K562 (cell line): ENCODE results near the gene ANTKMT. TPM values are rescaled to one million over a fixed set of nuclear protein-coding genes. Genes with fewer than 3 reads are reported as not detected.

Experiments
- ADNP ChIP-seq: fragments of 200-800 bp; sonication (Bioruptor generic); IDR thresholded peaks from 2 replicates; pipeline ENCODE4 v1.6.1; 2016; ENCODE audit warnings: missing genetic modification characterization, missing compliant biosample characterization
- BRCA1 ChIP-seq, 2 experiments: fragments of 450-650 bp in 1 of 2; sonication (generic) in 1 of 2; formaldehyde crosslinking in 1 of 2; IDR thresholded peaks; 2 replicates each; pipeline versions ENCODE4 v1.5.0 to v1.6.1; 2017 to 2020; ENCODE audit warnings: mild to moderate bottlenecking in 1 of 2, missing genetic modification reagents in 1 of 2
- CBFA2T3 ChIP-seq: fragments of 450-650 bp; IDR thresholded peaks from 2 replicates; pipeline ENCODE4 v1.6.1; 2017
- HDGF ChIP-seq: fragments of 450-650 bp; IDR thresholded peaks from 2 replicates; pipeline ENCODE4 v1.6.1; 2016
- HNRNPLL ChIP-seq: fragments of 200-400 bp; formaldehyde crosslinking; IDR thresholded peaks from 2 replicates; pipeline ENCODE4 v1.6.1; 2017; ENCODE audit warnings: low read length, low read depth, mild to moderate bottlenecking; ENCODE audit not compliant: poor library complexity, severe bottlenecking
- MTA3 ChIP-seq: fragments of 450-650 bp; formaldehyde crosslinking; IDR thresholded peaks from 2 replicates; pipeline ENCODE4 v1.6.1; 2017; ENCODE audit warnings: mild to moderate bottlenecking, borderline replicate concordance
- PHTF2 ChIP-seq: fragments of 250-450 bp; sonication (Bioruptor Pico); IDR thresholded peaks from 2 replicates; pipeline ENCODE4 v1.5.0; 2021; ENCODE audit warnings: mild to moderate bottlenecking
- SLC30A9 ChIP-seq: fragments of 250-450 bp; sonication (Bioruptor Pico); IDR thresholded peaks from 2 replicates; pipeline ENCODE4 v1.8.0; 2022; ENCODE audit warnings: mild to moderate bottlenecking, moderate library complexity
- SRF ChIP-seq, 2 experiments: fragments of 250-450, 450-650 bp in 1 of 2; sonication (Bioruptor Pico) in 1 of 2; sonication (generic) in 1 of 2; formaldehyde crosslinking; IDR thresholded peaks; 2 replicates each; pipeline versions ENCODE4 v1.5.0 to v1.5.1; 2020 to 2022; ENCODE audit warnings: mild to moderate bottlenecking in 1 of 2, missing genetic modification reagents in 1 of 2
- TAL1 ChIP-seq: fragments of 450-650 bp; IDR thresholded peaks from 2 replicates; pipeline ENCODE4 v1.6.1; 2016; ENCODE audit warnings: mild to moderate bottlenecking
- ZFP36 ChIP-seq: fragments of 150-350 bp; IDR thresholded peaks from 2 replicates; pipeline ENCODE4 v1.6.1; 2018; ENCODE audit warnings: low read length, low read depth; ENCODE audit not compliant: partially characterized antibody
- ZNF316 ChIP-seq: fragments of 450-650 bp; IDR thresholded peaks from 2 replicates; pipeline ENCODE4 v1.6.1; 2016
- polyA plus RNA-seq, 8 experiments: library from polyadenylated mRNA; depleted of rRNA in 4 of 8; stranded (reverse) in 5 of 8; unstranded in 3 of 8; fragments of >200 nt; fragmentation: Nextera tagmentation in 2 of 8; fragmentation: Illumina TruSeq in 1 of 8; extraction: Ambion mirVana in 2 of 8; extraction: Trizol in 1 of 8; gene quantifications; 2 replicates each; pipeline versions ENCODE4 v1.2.1 to v1.2.3, GENCODE V29; 2011 to 2014; ENCODE audit warnings: inconsistent platforms in 1 of 8, missing spikeins in 1 of 8
- total RNA-seq, 7 experiments: library from RNA; depleted of rRNA in 6 of 7; stranded (reverse); fragments of >200 nt in 6 of 7; fragmentation: Illumina TruSeq in 2 of 7; extraction: Trizol in 2 of 7; gene quantifications; 2 replicates each; pipeline versions ENCODE4 v1.2.1 to v1.2.3, GENCODE V29; 2011 to 2021; ENCODE audit warnings: low replicate concordance in 1 of 7
- TF ChIP-seq, protein P1 (sequence below): fragments of 250-450 bp; sonication (Bioruptor Pico); IDR thresholded peaks from 2 replicates; pipeline ENCODE4 v1.4.0; 2020
- TF ChIP-seq, protein P2 (sequence below): fragments of 250-450 bp; sonication (Bioruptor Pico); IDR thresholded peaks from 2 replicates; pipeline ENCODE4 v1.4.0; 2020; ENCODE audit warnings: mild to moderate bottlenecking, moderate library complexity
- TF ChIP-seq, protein P3 (sequence below): fragments of 150-350 bp; conservative IDR thresholded peaks from 2 replicates; pipeline ENCODE4 v1.6.1; 2014; ENCODE audit warnings: low read length

Gene ANTKMT
- total and polyA plus RNA-seq, 9 of the 15 experiments (the other 6 are each of a cell fraction or from before 2014, with no cell fraction given), result 0.58 to 217 (median 19.1) TPM

DNA sequence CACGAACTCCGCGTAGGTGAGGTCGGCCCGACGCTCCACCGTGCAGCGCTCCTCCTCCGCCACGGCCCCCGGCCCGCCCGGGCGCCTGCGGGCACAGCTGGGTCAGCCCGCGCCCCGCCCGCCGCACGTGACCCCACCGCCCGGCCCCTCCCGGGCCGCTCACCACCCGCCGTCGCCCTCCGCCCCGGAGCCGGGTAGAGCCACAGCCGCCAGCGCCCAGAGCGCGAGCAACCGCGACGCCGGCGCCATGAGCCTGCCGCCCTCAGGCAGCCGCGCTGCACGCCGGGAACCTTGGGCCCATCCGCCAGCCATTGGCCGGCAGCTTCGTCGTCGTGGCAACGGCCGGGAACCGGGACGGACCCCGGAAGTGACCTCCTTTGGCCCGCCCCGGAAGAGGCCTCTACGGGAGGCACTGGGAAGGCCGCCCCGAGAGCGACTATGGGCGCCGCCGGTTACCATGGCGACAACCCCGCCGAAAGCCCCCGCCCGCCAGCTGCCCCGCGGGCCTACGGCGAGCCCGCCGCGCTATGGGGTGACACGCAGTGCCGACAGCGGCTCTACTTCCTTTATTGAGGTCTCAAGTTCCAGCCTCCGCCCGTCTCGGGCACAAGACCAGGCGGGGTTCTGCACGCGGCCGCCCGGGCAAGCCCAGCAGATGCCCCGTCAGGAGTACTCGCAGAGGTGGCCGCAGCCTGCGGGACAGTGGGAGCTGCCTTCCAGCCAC is 36.7 kb upstream of the ANTKMT start, which contains the start of gene JMJD8 (continued):
- peak; percentile 63; the same call in 1 of the 2 replicates for TF ChIP-seq MTA3
- TF ChIP-seq, protein P1, sequence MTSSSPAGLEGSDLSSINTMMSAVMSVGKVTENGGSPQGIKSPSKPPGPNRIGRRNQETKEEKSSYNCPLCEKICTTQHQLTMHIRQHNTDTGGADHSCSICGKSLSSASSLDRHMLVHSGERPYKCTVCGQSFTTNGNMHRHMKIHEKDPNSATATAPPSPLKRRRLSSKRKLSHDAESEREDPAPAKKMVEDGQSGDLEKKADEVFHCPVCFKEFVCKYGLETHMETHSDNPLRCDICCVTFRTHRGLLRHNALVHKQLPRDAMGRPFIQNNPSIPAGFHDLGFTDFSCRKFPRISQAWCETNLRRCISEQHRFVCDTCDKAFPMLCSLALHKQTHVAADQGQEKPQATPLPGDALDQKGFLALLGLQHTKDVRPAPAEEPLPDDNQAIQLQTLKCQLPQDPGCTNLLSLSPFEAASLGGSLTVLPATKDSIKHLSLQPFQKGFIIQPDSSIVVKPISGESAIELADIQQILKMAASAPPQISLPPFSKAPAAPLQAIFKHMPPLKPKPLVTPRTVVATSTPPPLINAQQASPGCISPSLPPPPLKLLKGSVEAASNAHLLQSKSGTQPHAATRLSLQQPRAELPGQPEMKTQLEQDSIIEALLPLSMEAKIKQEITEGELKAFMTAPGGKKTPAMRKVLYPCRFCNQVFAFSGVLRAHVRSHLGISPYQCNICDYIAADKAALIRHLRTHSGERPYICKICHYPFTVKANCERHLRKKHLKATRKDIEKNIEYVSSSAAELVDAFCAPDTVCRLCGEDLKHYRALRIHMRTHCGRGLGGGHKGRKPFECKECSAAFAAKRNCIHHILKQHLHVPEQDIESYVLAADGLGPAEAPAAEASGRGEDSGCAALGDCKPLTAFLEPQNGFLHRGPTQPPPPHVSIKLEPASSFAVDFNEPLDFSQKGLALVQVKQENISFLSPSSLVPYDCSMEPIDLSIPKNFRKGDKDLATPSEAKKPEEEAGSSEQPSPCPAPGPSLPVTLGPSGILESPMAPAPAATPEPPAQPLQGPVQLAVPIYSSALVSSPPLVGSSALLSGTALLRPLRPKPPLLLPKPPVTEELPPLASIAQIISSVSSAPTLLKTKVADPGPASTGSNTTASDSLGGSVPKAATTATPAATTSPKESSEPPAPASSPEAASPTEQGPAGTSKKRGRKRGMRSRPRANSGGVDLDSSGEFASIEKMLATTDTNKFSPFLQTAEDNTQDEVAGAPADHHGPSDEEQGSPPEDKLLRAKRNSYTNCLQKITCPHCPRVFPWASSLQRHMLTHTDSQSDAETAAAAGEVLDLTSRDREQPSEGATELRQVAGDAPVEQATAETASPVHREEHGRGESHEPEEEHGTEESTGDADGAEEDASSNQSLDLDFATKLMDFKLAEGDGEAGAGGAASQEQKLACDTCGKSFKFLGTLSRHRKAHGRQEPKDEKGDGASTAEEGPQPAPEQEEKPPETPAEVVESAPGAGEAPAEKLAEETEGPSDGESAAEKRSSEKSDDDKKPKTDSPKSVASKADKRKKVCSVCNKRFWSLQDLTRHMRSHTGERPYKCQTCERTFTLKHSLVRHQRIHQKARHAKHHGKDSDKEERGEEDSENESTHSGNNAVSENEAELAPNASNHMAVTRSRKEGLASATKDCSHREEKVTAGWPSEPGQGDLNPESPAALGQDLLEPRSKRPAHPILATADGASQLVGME (CRISPR knock-in tag), result no peak
- TF ChIP-seq SLC30A9, result no peak
- TF ChIP-seq SRF (CRISPR knock-in tag; IDR thresholded peaks at IDR 0.05), result peak in 1 of 2 experiments; percentile 92; a peak in 2 of 4 replicates
- no peak for TF ChIP-seq CBFA2T3
- TF ChIP-seq TAL1, result no peak
- no peak for TF ChIP-seq BRCA1 (IDR thresholded peaks at IDR 0.05)
- TF ChIP-seq BRCA1 (CRISPR knock-in tag; IDR thresholded peaks at IDR 0.05), result no peak
- TF ChIP-seq, protein P2, sequence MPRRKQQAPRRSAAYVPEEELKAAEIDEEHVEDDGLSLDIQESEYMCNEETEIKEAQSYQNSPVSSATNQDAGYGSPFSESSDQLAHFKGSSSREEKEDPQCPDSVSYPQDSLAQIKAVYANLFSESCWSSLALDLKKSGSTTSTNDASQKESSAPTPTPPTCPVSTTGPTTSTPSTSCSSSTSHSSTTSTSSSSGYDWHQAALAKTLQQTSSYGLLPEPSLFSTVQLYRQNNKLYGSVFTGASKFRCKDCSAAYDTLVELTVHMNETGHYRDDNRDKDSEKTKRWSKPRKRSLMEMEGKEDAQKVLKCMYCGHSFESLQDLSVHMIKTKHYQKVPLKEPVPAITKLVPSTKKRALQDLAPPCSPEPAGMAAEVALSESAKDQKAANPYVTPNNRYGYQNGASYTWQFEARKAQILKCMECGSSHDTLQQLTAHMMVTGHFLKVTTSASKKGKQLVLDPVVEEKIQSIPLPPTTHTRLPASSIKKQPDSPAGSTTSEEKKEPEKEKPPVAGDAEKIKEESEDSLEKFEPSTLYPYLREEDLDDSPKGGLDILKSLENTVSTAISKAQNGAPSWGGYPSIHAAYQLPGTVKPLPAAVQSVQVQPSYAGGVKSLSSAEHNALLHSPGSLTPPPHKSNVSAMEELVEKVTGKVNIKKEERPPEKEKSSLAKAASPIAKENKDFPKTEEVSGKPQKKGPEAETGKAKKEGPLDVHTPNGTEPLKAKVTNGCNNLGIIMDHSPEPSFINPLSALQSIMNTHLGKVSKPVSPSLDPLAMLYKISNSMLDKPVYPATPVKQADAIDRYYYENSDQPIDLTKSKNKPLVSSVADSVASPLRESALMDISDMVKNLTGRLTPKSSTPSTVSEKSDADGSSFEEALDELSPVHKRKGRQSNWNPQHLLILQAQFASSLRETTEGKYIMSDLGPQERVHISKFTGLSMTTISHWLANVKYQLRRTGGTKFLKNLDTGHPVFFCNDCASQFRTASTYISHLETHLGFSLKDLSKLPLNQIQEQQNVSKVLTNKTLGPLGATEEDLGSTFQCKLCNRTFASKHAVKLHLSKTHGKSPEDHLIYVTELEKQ, result no peak
- no peak for TF ChIP-seq ZFP36
- TF ChIP-seq, protein P3, sequence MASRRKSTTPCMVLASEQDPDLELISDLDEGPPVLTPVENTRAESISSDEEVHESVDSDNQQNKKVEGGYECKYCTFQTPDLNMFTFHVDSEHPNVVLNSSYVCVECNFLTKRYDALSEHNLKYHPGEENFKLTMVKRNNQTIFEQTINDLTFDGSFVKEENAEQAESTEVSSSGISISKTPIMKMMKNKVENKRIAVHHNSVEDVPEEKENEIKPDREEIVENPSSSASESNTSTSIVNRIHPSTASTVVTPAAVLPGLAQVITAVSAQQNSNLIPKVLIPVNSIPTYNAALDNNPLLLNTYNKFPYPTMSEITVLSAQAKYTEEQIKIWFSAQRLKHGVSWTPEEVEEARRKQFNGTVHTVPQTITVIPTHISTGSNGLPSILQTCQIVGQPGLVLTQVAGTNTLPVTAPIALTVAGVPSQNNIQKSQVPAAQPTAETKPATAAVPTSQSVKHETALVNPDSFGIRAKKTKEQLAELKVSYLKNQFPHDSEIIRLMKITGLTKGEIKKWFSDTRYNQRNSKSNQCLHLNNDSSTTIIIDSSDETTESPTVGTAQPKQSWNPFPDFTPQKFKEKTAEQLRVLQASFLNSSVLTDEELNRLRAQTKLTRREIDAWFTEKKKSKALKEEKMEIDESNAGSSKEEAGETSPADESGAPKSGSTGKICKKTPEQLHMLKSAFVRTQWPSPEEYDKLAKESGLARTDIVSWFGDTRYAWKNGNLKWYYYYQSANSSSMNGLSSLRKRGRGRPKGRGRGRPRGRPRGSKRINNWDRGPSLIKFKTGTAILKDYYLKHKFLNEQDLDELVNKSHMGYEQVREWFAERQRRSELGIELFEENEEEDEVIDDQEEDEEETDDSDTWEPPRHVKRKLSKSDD, result 0 out of 2 replicates have a peak, but pooled peaks have one; percentile 40
- TF ChIP-seq ADNP (tag), result no peak
- no peak for TF ChIP-seq ZNF316
- no peak for TF ChIP-seq HNRNPLL
- TF ChIP-seq PHTF2 (CRISPR knock-in tag), result no peak
- TF ChIP-seq HDGF, result no peak
